HepG2 (cell line): ENCODE measurements around the gene COL10A1. TPM values are rescaled to one million over a fixed set of nuclear protein-coding genes. Genes with fewer than 3 reads are reported as not detected.

Source experiments
- ATAC-seq: fragments of 200-7000 bp; cut with Tn5 transposase; 3 replicates; pipeline ENCODE4 v1.9.1; 2020; ENCODE audit warnings: mild to moderate bottlenecking, moderate library complexity
- BruUV-seq: library from RNA; stranded (reverse); fragments of 400-500 nt; replicated peaks from 2 replicates; lab custom pipeline; 2021; lab: Mats Ljungman, UMichigan
- CTCF ChIA-PET: fragments of 300-600 bp; formaldehyde crosslinking; extraction: SDS; loops from one replicate; lab custom pipeline; 2021; ENCODE audit warnings: low total read pairs, inconsistent platforms, low intra/inter-chr PET ratio; lab: Yijun Ruan, JAX
- POLR2A ChIA-PET: fragments of 350-600 bp; sonication (Branson Sonifier 250); formaldehyde crosslinking; loops from one replicate; lab custom pipeline; 2020; ENCODE audit warnings: antibody characterized with exemption, inconsistent platforms; lab: Yijun Ruan, JAX
- DNase-seq: peaks from one replicate; pipeline ENCODE4 v3.0.0-alpha.2; 2015; ENCODE audit warnings: low spot score
- FAIRE-seq: peaks from 3 replicates; lab custom pipeline; 2011; peaks lifted over from hg19 to GRCh38; lab: Jason Lieb, UNC
- H2AFZ ChIP-seq: one replicate; pipeline ENCODE4 v1.6.1; 2011; ENCODE audit warnings: low read length, inconsistent platforms
- H3K27ac ChIP-seq: fragments of 300-600 bp; 3 replicates; pipeline ENCODE4 v1.8.0; 2011; ENCODE audit warnings: mixed run types, mild to moderate bottlenecking, mixed read lengths, low read length, inconsistent platforms; ENCODE audit not compliant: insufficient read depth; ENCODE audit errors: extremely low read length
- H3K27me3 ChIP-seq, 2 experiments: fragments of 200-600 bp in 1 of 2; 2 replicates in 1 of 2; 3 replicates in 1 of 2; pipeline versions ENCODE4 v1.6.0 to v1.8.0; 2011; ENCODE audit warnings: low read length in 2 of 2, mild to moderate bottlenecking in 2 of 2, moderate library complexity in 2 of 2, inconsistent platforms in 1 of 2; ENCODE audit not compliant: insufficient read depth in 2 of 2, control insufficient read depth in 1 of 2
- H3K36me3 ChIP-seq, 2 experiments: fragments of 200-600 bp in 1 of 2; replicated peaks in 1 of 2; 2 replicates in 1 of 2; 3 replicates in 1 of 2; pipeline versions ENCODE4 v1.5.1 to v1.8.0; 2011; ENCODE audit warnings: low read length in 2 of 2, inconsistent platforms in 1 of 2; ENCODE audit not compliant: insufficient read depth in 2 of 2, control insufficient read depth in 1 of 2
- H3K4me1 ChIP-seq: 2 replicates; pipeline ENCODE4 v1.5.1; 2012; ENCODE audit warnings: low read length, inconsistent platforms; ENCODE audit not compliant: insufficient read depth
- H3K4me2 ChIP-seq: 2 replicates; pipeline ENCODE4 v1.6.0; 2011; ENCODE audit warnings: low read depth, low read length, inconsistent platforms
- H3K4me3 ChIP-seq, 3 experiments: fragments of 200-600 bp in 1 of 3; sonication (generic), shearing (Covaris generic) in 1 of 3; replicated peaks in 1 of 3; 2 replicates each; pipeline ENCODE4 v1.5.1; 2011 to 2016; ENCODE audit warnings: low read length in 3 of 3, inconsistent platforms in 2 of 3, low read depth in 2 of 3, mild to moderate bottlenecking in 2 of 3, control low read depth in 1 of 3, mixed read lengths in 1 of 3; ENCODE audit not compliant: insufficient read depth in 1 of 3
- H3K79me2 ChIP-seq: one replicate; pipeline ENCODE4 v1.6.1; 2011; ENCODE audit warnings: low read length, inconsistent platforms; ENCODE audit not compliant: insufficient read depth
- H3K9ac ChIP-seq: 2 replicates; pipeline ENCODE4 v1.6.0; 2011; ENCODE audit warnings: mild to moderate bottlenecking, low read depth, low read length, inconsistent platforms; ENCODE audit not compliant: insufficient read depth
- H3K9me3 ChIP-seq: 2 replicates; pipeline ENCODE4 v1.5.1; 2012; ENCODE audit warnings: mild to moderate bottlenecking, low read length
- H4K20me1 ChIP-seq: 2 replicates; pipeline ENCODE4 v1.6.0; 2011; ENCODE audit warnings: inconsistent platforms, mild to moderate bottlenecking, low read length, moderate library complexity; ENCODE audit not compliant: insufficient read depth
- AGO2 ChIP-seq: fragments of 200-400 bp; formaldehyde crosslinking; optimal IDR thresholded peaks from 2 replicates; pipeline ENCODE3; 2017; ENCODE audit warnings: mild to moderate bottlenecking, low read depth, low read length, moderate library complexity
- ATF1 ChIP-seq: IDR thresholded peaks from 2 replicates; pipeline ENCODE4 v1.6.1; 2016; ENCODE audit warnings: mild to moderate bottlenecking, control low read depth
- ATF6 ChIP-seq: sonication (generic); formaldehyde crosslinking; conservative IDR thresholded peaks from 2 replicates; pipeline ENCODE4 v1.4.0; 2020; ENCODE audit warnings: missing genetic modification reagents
- BORCS8-MEF2B ChIP-seq: sonication (generic); formaldehyde crosslinking; IDR thresholded peaks from 2 replicates; pipeline ENCODE4 v1.8.0; 2022; ENCODE audit warnings: mild to moderate bottlenecking, missing genetic modification reagents
- EEA1 ChIP-seq: sonication (generic); formaldehyde crosslinking; IDR thresholded peaks from 2 replicates; pipeline ENCODE4 v1.5.1; 2020; ENCODE audit warnings: mild to moderate bottlenecking, missing genetic modification reagents, borderline replicate concordance
- ZKSCAN8 ChIP-seq: IDR thresholded peaks from 2 replicates; pipeline ENCODE4 v1.6.1; 2016; ENCODE audit warnings: borderline replicate concordance, missing genetic modification reagents, missing compliant biosample characterization
- ZNF703 ChIP-seq: sonication (generic); formaldehyde crosslinking; IDR thresholded peaks from 2 replicates; pipeline ENCODE4 v1.5.1; 2020; ENCODE audit warnings: missing genetic modification reagents, mild to moderate bottlenecking, moderate library complexity, borderline replicate concordance
- in situ Hi-C: cut with HindIII; loops from 2 replicates; pipeline ENCODE4 v1.10.0; 2017; ENCODE audit warnings: low pct_unique_long_range_greater_than_20kb; ENCODE audit not compliant: extremely low pct_ligation_motif_present
- intact Hi-C: fragments of 100-400 bp; cut with micrococcal nuclease; formaldehyde crosslinking; loops from one replicate; pipeline ENCODE4 v1.10.0; 2022; ENCODE audit not compliant: unreplicated experiment
- polyA plus RNA-seq, 8 experiments: library from polyadenylated mRNA; depleted of rRNA in 3 of 8; stranded (reverse) in 7 of 8; unstranded in 1 of 8; fragments of >200 nt; fragmentation: Illumina TruSeq in 4 of 8; extraction: Trizol in 4 of 8; gene quantifications; 2 replicates each; pipeline versions ENCODE4 v1.2.1 to v1.2.3, GENCODE V29; 2011 to 2016; ENCODE audit warnings: low read depth in 4 of 8, missing spikeins in 1 of 8, mixed read lengths in 1 of 8; ENCODE audit not compliant: insufficient read depth in 1 of 8
- total RNA-seq, 5 experiments: library from RNA; depleted of rRNA; stranded (reverse); fragments of >200 nt; fragmentation: Illumina TruSeq; extraction: Trizol; gene quantifications; 2 replicates each; pipeline ENCODE4 v1.2.3, GENCODE V29; 2016; ENCODE audit warnings: low read depth in 1 of 5
- TF ChIP-seq, protein P1 (sequence below): sonication (generic); formaldehyde crosslinking; IDR thresholded peaks from 2 replicates; pipeline ENCODE4 v1.9.0; 2021; ENCODE audit warnings: missing genetic modification reagents, mild to moderate bottlenecking, borderline replicate concordance
- TF ChIP-seq, protein P2 (sequence below): sonication (generic); formaldehyde crosslinking; IDR thresholded peaks from 2 replicates; pipeline ENCODE4 v1.5.0; 2020; ENCODE audit warnings: mild to moderate bottlenecking, low read depth, missing genetic modification reagents, borderline replicate concordance

COL10A1 gene
- total and polyA plus RNA-seq, 2 of the 13 experiments (the other 11 are each of a cell fraction or from before 2014, with no cell fraction given), result 0.07 TPM; not detected in 1

- TF ChIP-seq EEA1 (CRISPR knock-in tag) (no peak), ATF1 (CRISPR knock-in tag) (no peak)
These were observed 5.5 kb downstream of the COL10A1 start (continued) for GRCh38 chr6:116120430-116120829.

DNA sequence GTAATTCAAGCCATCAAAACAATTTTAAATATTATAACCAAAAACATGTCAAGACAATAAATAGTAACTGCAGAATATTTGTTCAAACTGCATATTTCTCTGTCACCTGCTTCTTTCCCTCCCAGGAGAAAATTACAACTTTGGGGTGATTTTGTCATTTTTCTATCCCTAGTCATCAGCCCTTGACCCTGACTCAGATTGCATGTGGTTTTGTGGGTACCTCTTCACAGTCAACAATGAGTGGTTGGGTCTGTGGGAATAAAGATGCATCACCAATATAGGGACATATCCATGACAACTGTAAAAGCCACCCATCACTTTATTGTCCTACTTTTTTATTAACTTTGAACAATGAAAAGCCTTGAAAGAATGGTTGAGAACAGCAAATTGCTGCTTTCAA lies 7.3 kb downstream of the COL10A1 start:
- POLR2A ChIA-PET, result interaction anchor here (1.4 kb wide), 1 partner anchor 58 kb away, joined by 3 read pairs; no protein-coding TSS in a partner anchor
- DNase-seq (no peak), ATAC-seq (no peak)
- no peak overlapping the region for H3K9ac ChIP-seq
- no peaks in the 10 kb centered on the region for H3K79me2 ChIP-seq
- H3K4me3 ChIP-seq, result no peak overlapping the region
- H3K27ac ChIP-seq, result no peak overlapping the region
- H3K4me2 ChIP-seq, result no peak overlapping the region
- no peak for TF ChIP-seq BORCS8-MEF2B (CRISPR knock-in tag)
- TF ChIP-seq, protein P1, sequence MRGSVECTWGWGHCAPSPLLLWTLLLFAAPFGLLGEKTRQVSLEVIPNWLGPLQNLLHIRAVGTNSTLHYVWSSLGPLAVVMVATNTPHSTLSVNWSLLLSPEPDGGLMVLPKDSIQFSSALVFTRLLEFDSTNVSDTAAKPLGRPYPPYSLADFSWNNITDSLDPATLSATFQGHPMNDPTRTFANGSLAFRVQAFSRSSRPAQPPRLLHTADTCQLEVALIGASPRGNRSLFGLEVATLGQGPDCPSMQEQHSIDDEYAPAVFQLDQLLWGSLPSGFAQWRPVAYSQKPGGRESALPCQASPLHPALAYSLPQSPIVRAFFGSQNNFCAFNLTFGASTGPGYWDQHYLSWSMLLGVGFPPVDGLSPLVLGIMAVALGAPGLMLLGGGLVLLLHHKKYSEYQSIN (CRISPR knock-in tag), result no peak
- TF ChIP-seq ZKSCAN8, result no peak
- TF ChIP-seq, protein P2, sequence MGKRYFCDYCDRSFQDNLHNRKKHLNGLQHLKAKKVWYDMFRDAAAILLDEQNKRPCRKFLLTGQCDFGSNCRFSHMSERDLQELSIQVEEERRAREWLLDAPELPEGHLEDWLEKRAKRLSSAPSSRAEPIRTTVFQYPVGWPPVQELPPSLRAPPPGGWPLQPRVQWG (CRISPR knock-in tag), result no peak
- no peak for TF ChIP-seq AGO2
- no peak for TF ChIP-seq ATF6 (CRISPR knock-in tag)
- no peak for TF ChIP-seq ZNF703
- TF ChIP-seq, all 625 proteins: peak for 0
- CTCF ChIA-PET, result no interaction called here
- no peaks in the 10 kb centered on the region for H3K27me3 ChIP-seq
- no peaks in the 10 kb centered on the region for H4K20me1 ChIP-seq
- H3K36me3 ChIP-seq, result peaks cover 9 to 27% of the 10 kb centered on the region in 2 experiments
- no peaks in the 10 kb centered on the region for H3K9me3 ChIP-seq
- FAIRE-seq, result no peak
- in situ Hi-C loops (no loop called here), intact Hi-C loops (loop anchor here (10.0 kb wide), 1 partner anchor 96 kb away; no protein-coding TSS in a partner anchor)
- no TSS peak for BruUV-seq
- 0 out of 2 replicates have a peak, but pooled peaks cover 5% of the 10 kb centered on the region for H3K4me1 ChIP-seq
- no peak overlapping the region for H2AFZ ChIP-seq
